GM18951 (cell line): Measurements from ENCODE around the gene ZNFX1.

Experiments
- POLR2A ChIP-seq: IDR thresholded peaks from 4 replicates; pipeline ENCODE4 v1.6.1; 2011; ENCODE audit warnings: mild to moderate bottlenecking; ENCODE audit not compliant: insufficient read length, insufficient read depth; ENCODE audit errors: extremely low read depth
- in situ Hi-C: fragments of 300-500 bp; cut with MboI; formaldehyde crosslinking; loops from one replicate; pipeline ENCODE4 v1.12.0; 2022; ENCODE audit warnings: low sequenced_read_pairs, mixed read lengths, inconsistent platforms; ENCODE audit not compliant: unreplicated experiment

ZNFX1 gene

GRCh38 chr20:49279677-49280462, 2.0 kb upstream of the ZNFX1 start:
- in situ Hi-C loops, result no loop called here
- TF ChIP-seq POLR2A, result no peak

GRCh38 chr20:49278818-49279676, 1.2 kb upstream of the ZNFX1 start:
- TF ChIP-seq POLR2A, result no peak
- in situ Hi-C loops, result no loop called here

- peak; percentile 70 for TF ChIP-seq POLR2A
- in situ Hi-C loops, result no loop called here
Measured at GRCh38 chr20:49277786-49278035, 146 bp downstream of the ZNFX1 start.

- in situ Hi-C loops, result no loop called here
- TF ChIP-seq POLR2A, result peak; percentile 17
Measured at GRCh38 chr20:49276961-49277785, 684 bp downstream of the ZNFX1 start.

DNA sequence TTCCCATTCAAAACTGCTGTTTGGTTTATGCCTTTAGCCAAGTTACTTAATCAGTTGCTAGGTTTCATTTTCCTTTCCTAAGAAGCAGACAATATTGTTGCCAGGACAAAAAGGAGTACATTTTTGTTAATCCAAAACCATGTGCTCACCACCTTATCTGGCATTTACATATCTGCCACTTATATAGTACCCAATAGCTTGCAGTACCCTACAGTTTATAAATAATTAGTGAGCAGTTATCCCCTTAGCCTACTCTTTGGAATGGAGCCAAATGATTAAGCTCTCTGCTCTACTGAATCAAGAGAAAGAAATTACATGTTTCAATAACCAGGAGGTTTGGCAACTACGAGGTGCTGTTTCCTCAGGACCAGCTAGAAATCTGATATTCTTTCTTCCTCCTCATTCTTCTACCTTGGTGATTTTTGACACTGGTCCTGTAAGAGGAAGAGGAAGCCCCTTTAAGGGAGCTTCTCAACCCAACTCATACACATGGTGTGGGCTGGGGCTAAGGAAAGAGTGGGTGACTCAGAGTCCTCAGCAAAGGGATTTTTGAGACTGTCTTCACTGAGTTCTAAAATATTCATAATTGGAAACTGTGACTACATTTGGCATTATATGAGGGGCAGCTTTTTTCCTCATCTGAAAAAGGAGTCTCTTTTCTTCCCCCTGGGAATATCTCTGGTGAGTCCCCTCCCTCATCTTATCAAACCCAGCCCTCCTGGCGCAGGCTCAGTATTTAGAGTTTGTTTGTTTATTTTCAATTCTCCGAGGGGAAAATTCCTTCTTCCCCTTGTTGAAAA, 1.5 kb downstream of the ZNFX1 start:
- no peak for TF ChIP-seq POLR2A
- in situ Hi-C loops, result no loop called here

GRCh38 chr20:49275636-49276035, 2.2 kb downstream of the ZNFX1 start:
- in situ Hi-C loops, result no loop called here
- TF ChIP-seq POLR2A, result no peak

GRCh38 chr20:49275216-49275615, 2.6 kb downstream of the ZNFX1 start:
- in situ Hi-C loops, result no loop called here
- TF ChIP-seq POLR2A, result no peak

GRCh38 chr20:49273696-49274277, 4.1 kb downstream of the ZNFX1 start:
- in situ Hi-C loops, result no loop called here
- no peak for TF ChIP-seq POLR2A

- in situ Hi-C loops, result no loop called here
- no peak for TF ChIP-seq POLR2A
Measured at GRCh38 chr20:49272654-49273053, 5.2 kb downstream of the ZNFX1 start.

GRCh38 chr20:49270736-49271135, 7.1 kb downstream of the ZNFX1 start:
- TF ChIP-seq POLR2A, result no peak
- in situ Hi-C loops, result no loop called here

DNA sequence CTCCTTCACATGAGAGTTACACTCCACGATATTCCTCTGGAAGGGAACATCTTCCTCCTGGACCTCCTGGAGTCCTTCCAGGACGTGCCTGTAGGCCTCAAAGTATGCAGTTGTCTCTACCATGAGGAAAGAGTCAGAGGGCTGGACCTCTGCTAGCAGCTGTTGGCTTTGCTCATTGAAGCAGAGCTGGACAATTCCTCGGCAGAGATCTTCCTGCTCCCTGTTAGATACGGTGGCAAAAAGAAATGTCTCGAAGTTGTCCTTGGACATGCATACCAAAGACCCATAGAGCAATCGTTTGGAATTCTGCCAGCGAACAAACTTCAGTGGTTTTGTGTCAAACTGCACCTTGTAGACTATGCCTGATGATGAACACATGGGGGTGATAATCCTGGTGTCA, 7.7 kb downstream of the ZNFX1 start:
- no peak for TF ChIP-seq POLR2A
- in situ Hi-C loops, result no loop called here

GRCh38 chr20:49268600-49269365, 9.1 kb downstream of the ZNFX1 start:
- no peak for TF ChIP-seq POLR2A
- in situ Hi-C loops, result no loop called here
